SW480 (cell line): ENCODE results near the gene HIF1A.
"Not testable (repeated sequence)": the region's sequence is repeated elsewhere in the genome, so short reads cannot be mapped to it uniquely, and the experiment has no call there.

Experiments
- DNase-seq: peaks from one replicate; pipeline ENCODE4 v3.0.0-alpha.2; 2016; ENCODE audit warnings: low spot score

Gene HIF1A

DNA sequence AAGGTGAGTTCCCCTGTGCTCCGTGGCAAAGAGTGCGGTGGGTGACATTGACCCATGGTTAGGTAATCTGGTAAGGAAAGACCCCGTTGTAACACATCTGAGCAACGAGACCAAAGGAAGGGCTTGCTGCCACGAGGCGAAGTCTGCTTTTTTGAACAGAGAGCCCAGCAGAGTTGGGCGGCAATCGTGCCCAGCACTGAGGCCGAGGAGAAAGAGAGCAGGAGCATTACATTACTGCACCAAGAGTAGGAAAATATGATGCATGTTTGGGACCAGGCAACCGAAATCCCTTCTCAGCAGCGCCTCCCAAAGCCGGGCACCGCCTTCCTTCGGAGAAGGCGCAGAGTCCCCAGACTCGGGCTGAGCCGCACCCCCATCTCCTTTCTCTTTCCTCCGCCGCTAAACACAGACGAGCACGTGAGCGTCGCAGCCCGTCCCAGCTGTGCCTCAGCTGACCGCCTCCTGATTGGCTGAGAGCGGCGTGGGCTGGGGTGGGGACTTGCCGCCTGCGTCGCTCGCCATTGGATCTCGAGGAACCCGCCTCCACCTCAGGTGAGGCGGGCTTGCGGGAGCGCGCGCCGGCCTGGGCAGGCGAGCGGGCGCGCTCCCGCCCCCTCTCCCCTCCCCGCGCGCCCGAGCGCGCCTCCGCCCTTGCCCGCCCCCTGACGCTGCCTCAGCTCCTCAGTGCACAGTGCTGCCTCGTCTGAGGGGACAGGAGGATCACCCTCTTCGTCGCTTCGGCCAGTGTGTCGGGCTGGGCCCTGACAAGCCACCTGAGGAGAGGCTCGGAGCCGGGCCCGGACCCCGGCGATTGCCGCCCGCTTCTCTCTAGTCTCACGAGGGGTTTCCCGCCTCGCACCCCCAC, at the start of gene HIF1A:
Gene HIF1A, plus strand, starts transcription at position 684 of the 865 bp plus-strand sequence. CDS start 292 bp downstream, outside the sequence.
- peak; percentile 96 for DNase-seq

DNA sequence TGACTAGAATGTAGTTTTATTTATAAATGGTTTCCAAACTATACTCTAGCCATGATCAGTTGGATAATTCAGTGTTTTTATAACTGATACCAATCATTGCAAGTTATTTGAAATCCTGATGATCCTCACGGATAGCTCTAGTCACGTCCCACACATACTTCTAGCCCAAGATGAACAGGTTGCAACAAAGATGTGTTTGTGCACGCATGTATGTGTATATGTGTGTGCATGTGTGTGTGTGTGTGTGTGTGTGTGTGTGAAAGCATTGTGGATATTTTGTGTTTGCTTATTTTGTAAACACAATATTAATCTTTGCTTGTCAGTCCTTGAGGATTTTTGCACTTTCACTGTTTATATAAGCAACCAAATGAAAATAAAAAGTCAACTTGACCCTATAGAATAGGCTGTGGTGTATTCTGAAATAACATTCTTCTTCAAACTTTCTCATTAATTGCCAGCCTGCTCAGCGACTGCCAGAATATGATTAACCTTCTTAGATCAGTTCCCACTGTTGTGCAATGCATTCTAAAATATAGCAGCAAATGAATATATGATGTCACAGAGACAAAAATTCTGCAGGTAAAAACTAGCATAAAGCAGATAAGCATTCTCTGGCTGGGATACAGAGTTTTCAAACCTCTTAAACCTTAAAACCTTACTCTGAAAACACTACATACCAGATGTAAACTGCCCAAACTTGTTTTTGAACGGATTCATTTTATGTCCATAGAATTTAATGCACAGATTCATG, 48.8 kb upstream of the HIF1A start:
- DNase-seq = no peak

DNA sequence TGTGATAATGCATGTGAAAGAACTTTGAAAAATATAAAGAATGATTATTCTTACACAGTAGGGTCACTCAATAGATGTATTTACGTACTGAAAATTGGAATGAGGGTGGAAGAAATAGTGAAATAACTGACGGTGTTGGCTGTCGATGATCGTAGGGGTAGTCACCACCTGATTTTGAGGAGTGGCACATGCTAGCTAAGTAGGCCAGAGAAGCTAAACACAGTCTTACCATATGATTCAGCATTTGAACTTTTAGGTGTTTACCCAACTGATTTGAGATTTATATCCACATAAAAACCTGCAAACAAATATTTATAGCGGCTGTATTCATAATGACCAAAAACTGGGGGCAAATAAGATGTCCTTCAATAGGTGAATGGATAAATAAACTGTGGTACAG, 47.6 kb upstream of the HIF1A start:
- no peak for DNase-seq

DNA sequence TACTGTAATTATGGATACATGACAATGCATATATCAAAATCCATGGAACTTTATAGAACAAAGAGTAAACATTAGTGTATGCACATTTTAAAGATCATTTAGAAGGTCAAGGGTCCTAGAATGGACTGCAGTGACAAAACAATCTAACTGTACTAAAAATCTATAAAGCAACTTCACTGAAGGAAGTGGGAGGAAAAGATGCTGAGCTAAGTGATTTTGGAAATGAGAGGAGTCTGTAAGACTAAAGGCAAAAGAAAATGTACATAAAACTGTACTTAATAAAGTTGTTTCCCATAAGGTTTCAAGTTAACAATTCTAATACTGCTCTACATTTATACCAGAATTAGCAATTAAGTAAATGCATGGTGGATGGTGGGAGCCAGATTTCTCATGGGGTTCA, 46.9 kb upstream of the HIF1A start:
- no peak for DNase-seq

DNA sequence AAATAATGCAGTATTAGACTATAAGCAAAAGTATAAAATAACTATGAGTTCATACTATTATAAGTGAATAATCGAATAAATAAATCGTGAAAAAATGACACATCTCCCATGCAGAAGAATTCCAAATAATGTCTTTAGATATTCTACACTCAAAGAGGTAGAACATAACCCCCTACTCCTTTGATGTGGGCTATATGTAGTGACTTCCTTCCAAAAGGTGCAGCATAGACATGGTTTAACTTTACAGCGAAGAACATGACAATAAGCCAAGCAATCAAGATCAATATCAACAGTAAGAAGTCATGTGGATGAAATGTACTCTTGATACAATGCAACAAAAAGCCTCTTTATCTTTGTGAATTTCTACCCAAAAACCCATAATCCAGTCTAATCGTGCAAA, 46.0 kb upstream of the HIF1A start:
- DNase-seq = no peak

DNA sequence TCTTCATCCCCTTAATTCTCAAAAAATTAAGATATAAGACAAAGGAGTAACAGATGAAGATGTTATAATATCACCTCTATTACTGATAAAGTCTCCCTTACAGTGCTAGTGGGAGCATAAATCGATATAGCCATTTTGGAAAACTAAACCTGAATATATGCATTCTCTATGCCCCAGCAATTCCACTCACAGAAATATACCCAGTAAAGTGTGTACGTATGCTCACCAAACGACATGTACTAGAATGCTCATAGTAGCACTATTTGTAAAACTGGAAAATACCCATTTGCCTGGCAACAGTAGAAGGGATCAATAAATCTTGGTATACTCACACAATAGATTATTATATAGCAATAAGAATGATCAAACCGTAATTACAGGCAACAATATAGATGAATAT, 44.0 kb upstream of the HIF1A start:
- DNase-seq = no peak

DNA sequence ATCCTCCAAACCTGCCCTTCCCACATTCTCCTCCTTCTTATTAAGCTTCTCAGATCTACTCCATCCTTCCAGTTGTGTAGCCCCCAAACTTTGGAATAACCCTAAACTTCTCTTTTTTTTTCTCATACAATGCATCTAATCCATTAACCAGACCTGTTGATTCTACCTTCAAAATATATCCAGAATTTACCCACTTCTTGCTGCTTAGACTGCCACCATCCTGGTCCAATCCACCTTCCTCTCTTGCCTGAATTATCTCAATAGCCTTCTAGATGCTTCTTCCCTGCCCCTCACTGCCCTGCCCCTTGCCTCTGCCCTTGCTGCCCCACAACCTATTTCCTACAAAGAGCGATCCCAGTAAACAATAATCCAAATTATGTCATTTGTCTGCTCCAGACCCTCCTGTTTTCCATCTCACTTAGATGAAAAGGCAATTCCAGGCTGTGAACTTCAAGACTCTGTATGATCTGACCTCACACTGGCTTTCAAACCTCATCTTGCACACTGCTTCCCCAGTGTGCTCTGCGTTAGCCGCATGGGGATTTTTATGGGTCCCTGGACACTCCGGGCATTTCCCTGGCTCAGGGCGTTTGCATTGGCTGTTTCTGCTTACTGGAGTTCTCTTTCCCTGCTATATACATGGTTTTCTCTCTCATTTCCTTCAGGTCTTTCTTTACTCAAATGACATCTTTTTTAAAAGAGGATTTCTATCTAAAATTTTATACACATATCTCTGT, 42.6 kb upstream of the HIF1A start:
- DNase-seq = no peak

DNA sequence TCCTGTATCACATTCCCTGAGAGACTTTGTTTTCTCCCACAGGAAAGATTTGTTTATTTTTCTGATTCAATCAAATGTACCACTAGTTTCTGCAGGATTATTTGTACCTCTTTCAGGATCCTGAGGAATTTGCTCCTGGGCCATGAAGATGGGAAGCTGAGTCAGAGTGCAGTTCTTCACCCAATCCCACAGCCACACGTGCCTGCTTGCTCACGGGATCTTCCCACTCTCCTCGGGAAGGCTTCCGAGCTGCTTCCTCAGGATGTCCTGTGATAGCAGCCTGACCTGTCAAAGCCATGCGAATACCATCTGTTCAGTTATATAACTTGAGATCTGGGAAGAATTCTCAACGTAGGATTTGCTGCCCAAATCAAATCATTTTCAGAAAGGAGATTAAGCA, 41.8 kb upstream of the HIF1A start:
- no peak for DNase-seq

DNA sequence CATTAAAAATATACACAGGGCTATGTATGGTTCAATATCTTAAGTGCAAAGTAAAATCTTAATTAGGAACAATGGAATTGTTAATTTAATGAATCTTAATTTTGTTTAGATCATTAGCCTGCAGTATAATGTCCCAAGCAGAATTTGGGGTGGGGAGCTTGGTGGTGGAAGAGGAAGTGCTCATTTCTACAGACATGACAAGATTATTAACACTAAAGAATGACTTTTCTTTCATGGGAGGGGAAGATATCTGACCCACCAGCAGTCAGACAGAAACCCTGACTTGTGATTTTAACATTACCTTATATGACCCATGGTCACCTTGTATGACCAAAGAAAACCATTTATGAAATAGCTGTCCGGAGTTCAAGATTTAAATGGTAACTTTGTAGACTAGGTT, 41.3 kb upstream of the HIF1A start:
- DNase-seq = no peak

DNA sequence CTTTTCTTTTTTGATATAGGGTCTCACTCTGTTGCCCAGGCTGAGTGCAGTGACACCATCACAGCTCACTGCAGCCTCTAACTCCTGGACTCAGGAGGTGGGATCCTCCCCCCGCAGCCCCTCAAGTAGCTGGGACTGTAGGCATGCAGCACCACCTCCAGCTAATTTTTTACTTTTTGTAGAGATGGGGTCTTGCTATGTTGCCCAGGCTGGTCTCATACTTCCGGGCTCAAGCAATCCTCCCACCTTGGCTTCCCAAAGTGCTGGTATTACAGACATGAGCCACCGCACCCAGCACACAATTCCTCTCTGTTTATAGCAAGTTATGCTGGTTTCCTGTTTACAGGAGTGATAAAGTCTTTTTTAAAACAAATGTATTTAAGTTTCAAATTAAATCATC, 39.5 kb upstream of the HIF1A start:
- no peak for DNase-seq

DNA sequence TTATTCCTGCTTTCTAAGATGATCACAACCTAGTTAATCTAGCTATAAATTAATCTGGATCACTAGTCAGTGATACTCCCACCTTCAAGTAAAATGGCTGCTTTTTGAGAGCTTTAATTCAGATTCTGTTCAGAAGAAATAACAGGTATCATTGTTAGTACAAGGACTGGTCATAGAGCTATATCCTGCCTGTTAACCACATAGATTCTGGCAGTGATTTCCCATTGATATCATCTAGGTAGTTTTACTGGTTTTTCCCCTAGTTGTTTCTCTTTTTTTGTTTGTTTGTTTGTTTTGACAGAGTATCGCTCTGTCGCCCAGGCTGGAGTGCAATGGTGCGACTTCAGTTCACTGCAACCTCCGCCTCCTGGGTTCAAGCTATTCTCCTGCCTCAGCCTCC, 39.0 kb upstream of the HIF1A start:
- no peak for DNase-seq

DNA sequence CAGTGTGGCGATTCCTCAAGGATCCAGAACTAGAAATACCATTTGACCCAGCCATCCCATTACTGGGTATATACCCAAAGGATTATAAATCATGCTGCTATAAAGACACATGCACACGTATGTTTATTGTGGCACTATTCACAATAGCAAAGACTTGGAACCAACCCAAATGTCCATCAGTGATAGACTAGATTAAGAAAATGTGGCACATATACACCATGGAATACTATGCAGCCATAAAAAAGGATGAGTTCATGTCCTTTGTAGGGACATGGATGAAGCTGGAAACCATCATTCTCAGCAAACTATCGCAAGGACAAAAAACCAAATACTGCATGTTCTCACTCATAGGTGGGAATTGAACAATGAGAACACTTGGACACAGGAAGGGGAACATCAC, 37.2 kb upstream of the HIF1A start:
- DNase-seq = not testable (repeated sequence)

DNA sequence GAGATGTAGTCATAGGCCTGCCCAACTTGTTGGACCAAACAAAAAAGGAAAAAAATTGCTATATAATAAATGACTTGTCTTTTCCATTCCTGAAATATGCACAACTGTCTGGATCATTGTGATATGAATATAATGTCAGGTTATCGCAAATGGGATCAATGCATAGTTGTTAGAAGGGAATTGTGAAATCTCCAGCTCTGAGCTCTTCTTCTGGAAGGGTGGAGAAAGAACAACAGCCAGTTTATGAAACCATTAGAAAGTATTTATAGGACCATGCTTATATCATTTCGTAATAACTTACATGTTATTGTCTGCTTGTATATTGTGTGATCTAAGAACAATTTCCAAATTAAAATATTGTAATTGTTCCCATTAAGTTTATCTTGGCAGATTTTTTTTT, 35.7 kb upstream of the HIF1A start:
- no peak for DNase-seq

DNA sequence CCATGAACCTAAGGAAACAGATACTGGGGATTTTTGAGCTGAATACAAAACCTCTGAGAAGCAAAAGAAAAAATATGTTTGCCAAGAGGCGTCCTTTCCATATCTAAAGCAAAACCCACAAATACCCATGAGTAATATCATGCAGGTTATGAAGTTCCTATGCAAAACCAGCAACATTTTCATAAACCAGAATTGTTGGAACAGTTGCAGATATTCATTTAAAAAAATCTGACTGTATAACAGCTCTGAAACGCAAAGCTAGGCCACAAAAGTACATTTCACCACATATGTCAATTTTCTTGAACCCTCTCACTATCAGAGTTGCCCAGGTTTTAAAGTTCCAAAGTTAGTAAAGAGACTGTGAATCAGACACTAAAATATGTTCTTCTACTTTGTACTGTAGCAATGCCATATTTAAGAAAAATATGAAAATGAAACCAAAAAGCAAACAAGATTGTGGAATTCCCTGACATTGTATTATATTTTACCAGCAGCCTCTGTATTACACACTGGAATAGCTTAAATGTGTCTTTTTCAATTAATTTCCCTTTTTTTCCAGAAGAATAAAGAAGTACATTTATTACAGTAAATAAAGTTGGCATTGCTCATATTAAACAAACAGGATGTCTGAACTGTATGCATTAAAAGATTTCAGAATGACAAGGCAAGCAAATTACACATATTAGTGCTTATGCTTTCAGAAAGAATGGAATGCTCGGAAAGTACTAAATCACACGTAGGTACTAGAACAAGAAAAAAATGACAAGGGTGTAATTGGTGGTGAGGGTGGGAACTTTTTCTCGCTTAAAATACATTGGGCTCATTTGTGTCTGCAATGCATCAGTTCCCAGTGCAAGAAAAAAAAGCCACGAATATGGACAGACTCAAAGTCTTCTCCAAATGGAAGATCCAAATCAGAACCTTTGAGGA, 33.6 kb upstream of the HIF1A start:
- no peak for DNase-seq

DNA sequence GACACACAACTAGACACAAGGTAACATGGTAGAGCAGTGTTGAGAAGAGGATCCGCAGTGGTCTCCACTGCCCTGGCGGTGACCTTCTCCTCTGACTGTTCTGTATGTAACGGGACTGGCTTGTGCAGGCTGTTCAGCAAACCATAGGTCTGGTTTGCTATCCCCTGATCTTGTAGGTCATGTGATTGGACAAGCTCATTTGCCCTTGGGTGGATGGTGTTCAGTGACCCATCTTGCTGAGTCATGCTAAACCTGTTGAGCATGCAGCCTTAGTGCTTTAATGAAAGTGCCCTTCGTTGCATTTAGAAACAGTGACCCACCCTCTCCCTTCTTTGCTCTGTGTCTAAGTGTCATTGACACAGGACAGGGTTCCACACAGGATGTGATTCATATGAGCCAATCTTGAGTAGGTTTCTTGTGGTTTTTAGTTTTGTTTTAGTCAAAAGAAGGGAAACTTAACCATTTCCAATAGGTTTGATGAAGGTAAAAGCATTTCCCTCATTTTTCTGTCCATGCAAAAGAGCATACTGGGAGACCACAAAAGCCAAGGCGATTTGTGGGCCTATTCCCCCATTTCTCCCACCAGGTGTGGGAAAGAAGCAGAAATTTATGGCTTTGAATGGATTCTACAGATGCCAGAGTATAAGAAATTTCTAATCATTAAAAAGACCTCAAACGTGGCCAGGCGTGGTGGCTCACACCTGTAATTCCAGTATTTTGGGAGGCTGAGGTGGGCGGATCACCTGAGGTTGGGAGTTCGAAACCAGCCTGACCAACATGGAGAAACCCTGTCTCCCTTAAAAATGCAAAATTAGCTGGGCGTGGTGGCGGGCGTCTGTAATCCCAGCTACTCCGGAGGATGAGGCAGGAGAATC, 32.6 kb upstream of the HIF1A start:
- DNase-seq = peak; percentile 27

DNA sequence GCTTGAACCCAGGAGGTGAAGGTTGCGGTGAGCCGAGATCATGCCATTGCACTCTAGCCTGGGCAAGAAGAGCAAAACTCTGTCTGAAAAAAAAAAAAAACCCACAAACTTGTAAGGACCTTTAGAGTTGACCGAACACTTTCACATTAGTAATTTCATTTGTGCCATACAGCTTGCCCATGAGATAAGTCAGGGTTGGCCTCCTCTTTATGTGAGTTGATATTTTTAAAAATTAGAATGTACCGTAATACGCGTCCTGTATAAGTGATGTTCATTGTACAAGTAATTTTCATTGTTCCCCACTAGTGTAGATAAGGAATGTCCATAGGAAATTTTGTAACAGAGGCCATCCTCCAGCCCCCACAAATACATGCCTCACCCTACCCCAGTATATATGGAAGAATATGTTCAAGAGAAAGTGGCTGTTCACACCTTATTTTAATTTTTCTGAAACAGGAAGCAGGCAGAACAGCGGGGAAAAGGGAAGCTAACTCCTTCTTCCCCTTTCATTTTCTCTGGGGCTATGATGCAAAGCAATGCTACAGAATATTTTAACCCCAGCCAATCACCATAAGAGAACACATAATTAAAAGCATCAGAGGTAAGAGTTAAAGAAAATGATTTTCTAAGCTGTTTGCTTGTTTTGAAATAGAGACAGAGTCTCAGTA, 31.9 kb upstream of the HIF1A start:
- DNase-seq = no peak

DNA sequence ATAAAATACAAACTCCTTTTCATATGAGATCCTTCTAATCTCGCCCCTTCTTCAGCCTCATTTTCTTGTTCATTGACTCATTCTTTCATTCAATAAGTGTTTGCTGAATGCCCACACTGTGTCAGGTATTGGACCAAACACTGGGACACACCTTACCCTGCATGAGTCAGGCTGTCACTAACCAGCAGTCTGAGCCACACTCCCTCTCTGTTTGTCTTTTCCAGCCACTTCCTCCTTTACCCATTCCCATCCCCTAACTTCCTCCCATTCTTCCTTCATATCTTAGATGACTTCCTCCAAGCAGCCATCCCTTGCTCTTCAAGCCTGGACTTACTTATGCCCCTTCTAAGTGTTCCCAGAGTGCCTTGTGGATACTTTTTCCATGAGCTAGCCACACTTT, 27.0 kb upstream of the HIF1A start:
- DNase-seq = no peak

DNA sequence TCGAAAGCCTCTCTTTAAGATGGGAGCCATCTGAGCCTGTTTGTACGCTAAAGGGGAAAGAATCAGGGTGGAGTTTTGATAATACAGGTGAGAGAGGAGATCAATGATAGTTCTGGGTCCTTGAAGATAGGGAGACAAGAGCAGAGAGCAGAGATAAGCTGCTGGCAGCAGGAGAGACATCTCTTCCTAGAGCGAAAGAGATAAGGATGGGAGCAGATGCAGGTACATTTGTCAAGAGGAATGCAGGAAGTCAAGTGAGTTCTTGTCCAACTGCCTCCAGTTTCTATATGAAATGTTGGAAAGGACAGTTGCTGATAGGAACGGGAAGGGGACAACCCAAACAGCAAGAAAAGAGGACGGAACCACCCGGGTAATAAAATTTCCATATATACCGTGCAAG, 24.7 kb upstream of the HIF1A start:
- DNase-seq = no peak

DNA sequence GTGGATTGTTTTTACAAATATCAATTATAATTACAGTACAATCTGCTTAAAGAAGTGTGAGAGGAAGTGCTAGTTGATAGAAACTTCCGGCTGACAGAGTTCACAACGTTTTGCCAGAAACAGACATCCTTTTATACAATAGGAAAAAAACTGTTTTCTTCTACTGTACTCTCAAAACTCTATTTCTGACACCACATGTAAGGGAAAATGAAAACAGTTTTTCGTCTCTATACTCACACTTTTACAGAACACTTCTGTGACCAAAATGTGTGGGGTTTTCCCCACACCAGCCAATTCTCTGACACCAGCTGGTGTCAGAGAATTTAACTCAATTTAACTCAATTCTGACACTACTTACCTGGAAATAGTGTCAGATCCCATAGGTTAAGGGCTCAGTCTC, 24.2 kb upstream of the HIF1A start:
- DNase-seq = no peak

DNA sequence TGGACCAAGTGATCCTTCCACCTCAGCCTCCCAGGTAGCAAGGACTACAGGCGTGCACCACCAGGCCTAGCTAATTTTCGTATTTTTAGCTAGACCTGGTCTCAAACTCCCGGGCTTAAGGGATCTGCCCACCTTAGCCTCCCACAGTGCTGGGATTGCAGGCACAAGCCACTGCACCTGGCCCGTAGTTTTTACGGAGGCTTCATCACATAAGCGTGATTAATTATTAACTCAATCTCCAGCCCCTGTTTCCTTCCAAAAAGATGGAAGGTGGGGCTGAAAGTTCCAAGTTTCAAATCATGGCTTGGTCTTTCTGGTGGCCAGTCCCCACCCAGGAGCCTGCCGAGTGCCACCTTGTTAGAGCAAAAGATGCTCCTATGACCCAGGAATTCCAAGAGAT, 22.5 kb upstream of the HIF1A start:
- DNase-seq = no peak
